ENCODE results near the gene UBA52.
A peak's percentile ranks its signal among the peaks of the same experiment; 100 is the strongest.

The UBA52 gene

GRCh38 chr19:18606281-18607225 lies 34.9 kb downstream of the UBA52 start, which contains the start of gene CRLF1:
Gene CRLF1 (minus strand): TSS chr19:18606799. CDS start chr19:18606656, 143 bp downstream.
- no peak within 1 kb of the TSS for H3K4me3 Mint-ChIP-seq
- H3K36me3 Mint-ChIP-seq (ENCODE audit: low read depth), result no peaks in the 10 kb centered on the region
- H3K27me3 Mint-ChIP-seq (ENCODE audit: low read depth), result peaks cover 75% of the 10 kb centered on the region
- peak within 1 kb of the TSS; percentile 49 for H3K27ac Mint-ChIP-seq
- H3K9me3 Mint-ChIP-seq, result no peaks in the 10 kb centered on the region
- peaks cover 5% of the 10 kb centered on the region for H3K4me1 Mint-ChIP-seq (ENCODE audit: low read depth)

- Mint-ChIP-seq H3K27ac (no peak overlapping the region), H3K4me3 (no peak overlapping the region), H3K9me3 (no peaks in the 10 kb centered on the region), H3K4me1 (ENCODE audit: low read depth) (peaks cover 9% of the 10 kb centered on the region), H3K27me3 (ENCODE audit: low read depth) (peaks cover 75% of the 10 kb centered on the region), H3K36me3 (ENCODE audit: low read depth) (no peaks in the 10 kb centered on the region)
These were observed 35.8 kb downstream of the UBA52 start for GRCh38 chr19:18607226-18608101.

GRCh38 chr19:18608102-18608804 lies 36.6 kb downstream of the UBA52 start:
- Mint-ChIP-seq H3K9me3 (no peaks in the 10 kb centered on the region), H3K4me3 (no peak overlapping the region), H3K27me3 (ENCODE audit: low read depth) (peaks cover 71% of the 10 kb centered on the region), H3K36me3 (ENCODE audit: low read depth) (no peaks in the 10 kb centered on the region), H3K27ac (no peak overlapping the region), H3K4me1 (ENCODE audit: low read depth) (peaks cover 10% of the 10 kb centered on the region)

- Mint-ChIP-seq H3K36me3 (ENCODE audit: low read depth) (no peaks in the 10 kb centered on the region), H3K27me3 (ENCODE audit: low read depth) (peaks cover 77% of the 10 kb centered on the region), H3K4me3 (no peak overlapping the region), H3K9me3 (no peaks in the 10 kb centered on the region), H3K4me1 (ENCODE audit: low read depth) (peaks cover 13% of the 10 kb centered on the region), H3K27ac (no peak overlapping the region)
These were observed 37.4 kb downstream of the UBA52 start for GRCh38 chr19:18608805-18609716.

DNA sequence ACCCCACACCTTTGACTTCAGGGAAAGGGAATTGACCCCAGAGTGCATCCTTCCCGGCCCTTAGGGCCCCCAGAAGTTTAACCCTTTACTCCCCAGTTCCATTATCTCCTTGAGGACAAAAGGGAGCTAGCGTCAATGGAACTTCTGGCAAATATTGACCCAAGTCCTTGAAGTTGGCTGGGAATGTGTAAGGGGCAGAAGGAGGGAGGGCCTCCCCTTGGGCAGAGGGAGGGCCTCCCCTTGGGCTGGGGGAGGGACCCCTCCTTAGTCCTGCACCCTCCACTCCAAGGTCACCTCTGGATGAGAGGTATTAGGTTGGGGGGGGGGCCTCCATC lies 38.0 kb downstream of the UBA52 start:
- no peak overlapping the region for H3K27ac Mint-ChIP-seq
- no peak overlapping the region for H3K4me3 Mint-ChIP-seq
- H3K9me3 Mint-ChIP-seq, result no peaks in the 10 kb centered on the region
- H3K36me3 Mint-ChIP-seq (ENCODE audit: low read depth), result no peaks in the 10 kb centered on the region
- H3K4me1 Mint-ChIP-seq (ENCODE audit: low read depth), result peaks cover 13% of the 10 kb centered on the region
- peaks cover 78% of the 10 kb centered on the region for H3K27me3 Mint-ChIP-seq (ENCODE audit: low read depth)

- H3K4me3 Mint-ChIP-seq, result no peak overlapping the region
- H3K27me3 Mint-ChIP-seq (ENCODE audit: low read depth), result peaks cover 78% of the 10 kb centered on the region
- no peaks in the 10 kb centered on the region for H3K9me3 Mint-ChIP-seq
- H3K4me1 Mint-ChIP-seq (ENCODE audit: low read depth), result peaks cover 13% of the 10 kb centered on the region
- no peaks in the 10 kb centered on the region for H3K36me3 Mint-ChIP-seq (ENCODE audit: low read depth)
- H3K27ac Mint-ChIP-seq, result no peak overlapping the region
These were observed 38.5 kb downstream of the UBA52 start for GRCh38 chr19:18610245-18610555.

GRCh38 chr19:18610556-18611326 lies 39.1 kb downstream of the UBA52 start:
- Mint-ChIP-seq H3K36me3 (ENCODE audit: low read depth) (no peaks in the 10 kb centered on the region), H3K27ac (no peak overlapping the region), H3K9me3 (no peaks in the 10 kb centered on the region), H3K4me1 (ENCODE audit: low read depth) (peaks cover 13% of the 10 kb centered on the region), H3K27me3 (ENCODE audit: low read depth) (peaks cover 79% of the 10 kb centered on the region), H3K4me3 (no peak overlapping the region)

GRCh38 chr19:18611327-18612050 lies 39.8 kb downstream of the UBA52 start:
- no peaks in the 10 kb centered on the region for H3K36me3 Mint-ChIP-seq (ENCODE audit: low read depth)
- no peaks in the 10 kb centered on the region for H3K9me3 Mint-ChIP-seq
- no peak overlapping the region for H3K27ac Mint-ChIP-seq
- peak overlapping the region; percentile 13 for H3K4me3 Mint-ChIP-seq
- H3K4me1 Mint-ChIP-seq (ENCODE audit: low read depth), result peaks cover 13% of the 10 kb centered on the region
- H3K27me3 Mint-ChIP-seq (ENCODE audit: low read depth), result peaks cover 84% of the 10 kb centered on the region

DNA sequence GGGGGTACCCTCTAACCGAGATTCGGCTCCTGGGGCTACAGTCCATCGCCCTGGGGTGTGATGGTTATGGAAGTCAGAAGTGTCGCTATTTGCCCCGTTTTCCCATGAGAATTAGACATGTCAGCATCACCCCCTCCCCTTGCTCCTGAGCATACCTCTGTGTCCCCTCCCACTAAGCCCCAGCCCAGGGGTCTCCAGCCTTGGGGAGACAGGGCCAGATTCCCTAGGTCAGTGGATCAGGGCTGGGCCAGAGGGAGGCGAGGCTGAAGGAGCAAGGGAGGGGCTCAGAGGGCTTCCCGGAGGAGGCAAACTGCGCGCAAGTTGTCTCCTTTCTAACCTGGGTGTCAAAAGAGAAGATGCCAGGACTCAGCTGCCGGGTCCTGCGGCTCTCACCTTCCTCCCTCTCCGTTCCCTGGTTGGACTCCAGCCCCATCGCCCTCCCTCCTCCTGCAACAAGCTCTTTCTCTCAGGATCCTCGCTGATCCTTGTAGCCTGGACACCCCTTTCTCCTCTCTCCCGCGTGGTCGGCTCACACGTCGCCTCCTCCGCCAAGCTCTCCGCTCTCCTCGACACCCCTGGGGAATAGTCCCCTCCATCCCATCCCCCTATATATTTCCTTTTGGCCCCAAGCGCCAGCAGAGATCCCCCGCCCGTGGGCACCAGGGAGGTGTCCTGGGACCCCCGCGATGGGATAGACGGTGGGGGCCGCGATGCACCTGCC lies 40.6 kb downstream of the UBA52 start:
- peaks cover 13% of the 10 kb centered on the region for H3K4me1 Mint-ChIP-seq (ENCODE audit: low read depth)
- peaks cover 82% of the 10 kb centered on the region for H3K27me3 Mint-ChIP-seq (ENCODE audit: low read depth)
- no peaks in the 10 kb centered on the region for H3K9me3 Mint-ChIP-seq
- peak overlapping the region; percentile 73 for H3K4me3 Mint-ChIP-seq
- no peak overlapping the region for H3K27ac Mint-ChIP-seq
- H3K36me3 Mint-ChIP-seq (ENCODE audit: low read depth), result no peaks in the 10 kb centered on the region

GRCh38 chr19:18612772-18613588 lies 41.3 kb downstream of the UBA52 start, which contains the start of gene TMEM59L:
Gene TMEM59L (plus strand): TSS chr19:18612870. CDS start chr19:18612959, 89 bp downstream.
- H3K27me3 Mint-ChIP-seq (ENCODE audit: low read depth), result peaks cover 82% of the 10 kb centered on the region
- no peaks in the 10 kb centered on the region for H3K9me3 Mint-ChIP-seq
- H3K36me3 Mint-ChIP-seq (ENCODE audit: low read depth), result no peaks in the 10 kb centered on the region
- H3K4me3 Mint-ChIP-seq, result peak within 1 kb of the TSS; percentile 73
- H3K27ac Mint-ChIP-seq, result no peak within 1 kb of the TSS
- peaks cover 13% of the 10 kb centered on the region for H3K4me1 Mint-ChIP-seq (ENCODE audit: low read depth)

DNA sequence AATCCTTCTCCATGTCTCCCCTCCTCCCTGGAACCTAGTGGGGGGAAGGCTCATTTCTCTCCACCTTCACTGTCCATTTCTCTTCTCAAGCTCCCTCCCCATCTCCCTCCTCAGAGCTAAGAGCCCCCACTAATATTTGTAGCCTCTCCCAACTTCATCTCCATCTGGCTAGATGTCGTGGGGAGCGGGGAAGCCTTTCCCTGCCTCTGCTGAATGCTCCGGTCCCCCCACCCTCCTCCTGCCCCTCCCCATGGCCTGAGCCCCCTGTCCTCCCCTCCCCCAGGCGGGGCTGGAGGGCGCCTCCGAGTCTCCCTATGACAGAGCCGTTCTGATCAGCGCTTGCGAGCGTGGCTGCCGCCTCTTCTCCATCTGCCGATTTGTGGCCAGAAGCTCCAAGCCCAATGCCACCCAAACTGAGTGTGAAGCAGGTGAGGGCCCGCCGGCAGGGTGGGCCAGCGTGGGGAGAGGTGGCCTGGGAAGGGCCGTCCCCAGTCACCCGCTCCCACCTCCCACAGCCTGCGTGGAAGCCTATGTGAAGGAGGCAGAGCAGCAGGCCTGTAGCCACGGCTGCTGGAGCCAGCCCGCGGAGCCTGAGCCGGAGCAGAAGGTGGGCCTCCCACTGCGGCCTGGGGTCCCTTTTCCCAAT lies 42.1 kb downstream of the UBA52 start:
- H3K4me3 Mint-ChIP-seq, result peak overlapping the region; percentile 59
- H3K27me3 Mint-ChIP-seq (ENCODE audit: low read depth), result peaks cover 75% of the 10 kb centered on the region
- H3K4me1 Mint-ChIP-seq (ENCODE audit: low read depth), result peaks cover 13% of the 10 kb centered on the region
- no peak overlapping the region for H3K27ac Mint-ChIP-seq
- H3K36me3 Mint-ChIP-seq (ENCODE audit: low read depth), result no peaks in the 10 kb centered on the region
- no peaks in the 10 kb centered on the region for H3K9me3 Mint-ChIP-seq
